Activated CD4-positive, CD25-positive, alpha-beta regulatory T cell (primary cell): ENCODE measurements around the gene MYOC.
"Not testable (repeated sequence)": the region's sequence is repeated elsewhere in the genome, so short reads cannot be mapped to it uniquely, and the experiment has no call there.

ENCODE experiments used
- DNase-seq, 4 experiments: peaks; one replicate each; lab custom pipeline; 2025; lab: John Stamatoyannopoulos, UW

Gene MYOC

DNA sequence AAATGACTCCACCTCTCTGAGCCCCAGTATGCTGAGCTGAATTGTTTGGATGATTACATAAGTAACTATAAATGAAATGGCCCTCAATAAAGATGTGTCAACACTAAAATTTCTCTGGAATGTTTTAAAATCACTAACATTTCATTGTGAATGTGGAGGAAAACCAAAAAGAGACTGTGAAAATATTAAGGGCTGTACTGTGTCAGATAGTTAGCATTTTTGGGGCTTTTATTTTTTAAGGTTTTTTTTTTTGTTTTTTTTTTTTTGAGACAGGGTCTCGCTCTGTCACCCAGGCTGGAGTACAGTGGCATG is 6.3 kb downstream of the MYOC start:
- no peak for DNase-seq

DNA sequence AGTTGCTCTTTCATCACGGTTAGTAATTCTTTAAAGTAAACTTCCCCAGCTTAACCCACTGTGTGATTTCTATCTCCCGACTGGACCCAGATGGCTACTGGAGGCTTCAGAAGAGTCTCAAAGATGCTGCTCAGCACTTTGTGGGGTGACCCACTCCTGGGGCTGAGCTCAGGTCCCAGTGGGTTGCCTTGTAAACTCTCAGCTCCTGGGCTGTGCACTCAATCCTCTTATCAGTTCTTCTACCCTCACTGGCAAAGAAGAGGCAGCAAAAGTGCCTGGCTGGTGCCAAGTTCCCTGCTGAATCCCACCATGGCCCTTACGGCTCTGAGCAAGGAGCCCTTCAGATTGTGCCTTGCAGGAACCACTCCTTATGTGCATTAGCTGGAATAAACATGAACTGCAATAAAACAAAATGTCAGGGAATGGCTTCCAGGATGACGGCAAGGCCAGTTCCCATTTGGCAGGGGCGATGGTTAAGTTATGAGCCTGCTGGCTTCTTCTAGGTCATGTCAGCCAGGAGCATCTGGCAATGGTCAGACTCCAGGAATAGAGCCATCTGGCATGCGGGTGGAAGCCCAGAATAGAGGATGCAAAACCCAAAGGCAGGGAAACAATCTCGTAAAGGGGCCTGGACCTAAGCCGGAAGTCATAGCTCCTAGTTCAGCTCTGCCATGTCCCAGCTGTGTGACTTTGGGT is 6.8 kb downstream of the MYOC start:
- no peak for DNase-seq

GRCh38 chr1:171644805-171645483 is 7.5 kb downstream of the MYOC start:
- peak; percentile 19 to 28 (median 25) for DNase-seq

DNA sequence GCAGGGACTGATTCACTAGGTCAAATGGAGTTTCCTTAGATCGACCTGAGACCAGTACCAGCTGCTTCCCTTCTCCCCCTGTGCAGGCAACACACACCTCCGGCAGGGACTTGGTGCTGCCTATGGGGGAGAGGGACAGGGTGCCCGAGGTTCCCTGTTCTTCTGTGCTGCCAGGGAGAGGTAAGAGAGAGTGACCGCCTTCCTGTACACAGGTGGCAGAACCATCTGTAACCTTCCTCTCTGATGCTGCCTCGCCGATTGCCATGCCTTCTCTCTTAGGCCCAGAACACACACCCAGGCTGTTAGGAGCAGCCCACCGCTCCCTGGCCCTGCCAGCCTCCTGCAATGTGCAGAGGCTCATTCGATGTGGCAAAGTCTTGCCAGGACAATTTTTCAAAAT is 9.3 kb downstream of the MYOC start:
- no peak for DNase-seq

DNA sequence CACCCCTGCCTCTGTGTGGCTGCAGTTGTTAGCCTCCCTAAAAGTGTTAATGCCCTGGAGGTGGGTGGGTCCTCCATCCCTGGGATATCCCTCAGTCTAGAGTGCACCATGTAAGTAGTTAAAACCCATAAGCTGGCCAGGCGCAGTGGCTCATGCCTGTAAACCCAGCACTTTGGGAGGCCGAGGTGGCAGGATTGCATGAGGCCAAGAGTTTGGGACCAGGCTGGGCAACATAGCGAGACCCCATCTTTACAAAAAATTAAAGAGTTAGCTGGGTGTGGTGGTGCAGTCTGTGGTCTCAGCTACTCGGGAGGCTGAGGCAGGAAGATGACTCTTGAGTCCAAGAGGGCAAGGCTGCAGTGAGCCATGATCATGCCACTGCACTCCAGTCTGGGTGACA is 10.3 kb downstream of the MYOC start:
- no peak for DNase-seq

GRCh38 chr1:171641076-171641864 is 11.2 kb downstream of the MYOC start:
- DNase-seq = no peak

GRCh38 chr1:171640225-171640624 is 12.3 kb downstream of the MYOC start:
- no peak for DNase-seq

DNA sequence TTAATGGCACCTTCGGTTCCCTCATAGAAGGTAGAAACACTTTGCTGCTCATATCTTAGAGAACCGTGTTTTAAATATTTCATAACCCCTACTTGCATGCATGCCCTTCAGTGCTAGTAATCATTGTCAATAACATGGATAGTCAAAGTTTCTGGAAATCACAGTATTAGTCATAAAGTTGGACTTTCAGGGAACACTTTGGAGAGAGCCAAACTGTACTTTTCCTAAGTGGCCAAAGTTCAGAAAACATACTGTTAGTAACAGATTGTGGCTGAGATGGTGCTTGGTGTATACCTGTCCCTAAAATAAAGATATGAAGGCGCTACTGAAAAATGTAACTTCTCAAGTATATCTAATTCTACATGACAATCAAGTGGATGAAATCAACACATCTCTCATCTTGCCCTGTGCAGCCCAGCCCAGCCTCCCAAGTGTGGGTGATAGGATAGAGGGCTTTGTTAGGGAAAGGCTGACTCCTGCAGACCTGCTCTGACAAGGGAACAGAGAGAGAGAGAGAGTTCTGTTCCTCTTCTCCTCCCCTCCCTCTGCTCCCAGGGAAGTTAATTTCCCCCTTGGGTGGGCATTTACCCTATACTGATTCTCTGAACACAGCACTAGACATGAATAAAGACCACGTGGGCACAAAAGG is 14.4 kb downstream of the MYOC start:
- DNase-seq = no peak

GRCh38 chr1:171636141-171636540 is 16.3 kb downstream of the MYOC start:
- no peak for DNase-seq

DNA sequence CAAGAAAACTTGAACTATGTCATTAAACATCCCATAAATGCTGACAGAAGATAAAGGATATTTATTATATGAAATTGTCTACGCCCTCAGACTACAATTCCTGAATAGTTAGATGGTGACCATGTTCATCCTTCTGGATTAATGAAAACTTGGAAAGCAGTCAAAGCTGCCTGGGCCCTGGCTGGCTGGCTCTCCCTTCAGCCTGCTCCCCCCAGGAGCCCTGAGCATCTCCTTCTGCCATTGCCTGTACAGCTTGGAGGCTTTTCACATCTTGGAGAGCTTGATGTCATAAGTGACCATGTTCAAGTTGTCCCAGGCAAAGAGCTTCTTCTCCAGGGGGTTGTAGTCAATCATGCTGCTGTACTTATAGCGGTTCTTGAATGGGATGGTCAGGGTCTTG is 16.8 kb downstream of the MYOC start:
- DNase-seq = no peak

- no peak for DNase-seq
Measured at GRCh38 chr1:171628225-171628624, 24.3 kb downstream of the MYOC start.

GRCh38 chr1:171627020-171627419 is 25.5 kb downstream of the MYOC start:
- DNase-seq = no peak

DNA sequence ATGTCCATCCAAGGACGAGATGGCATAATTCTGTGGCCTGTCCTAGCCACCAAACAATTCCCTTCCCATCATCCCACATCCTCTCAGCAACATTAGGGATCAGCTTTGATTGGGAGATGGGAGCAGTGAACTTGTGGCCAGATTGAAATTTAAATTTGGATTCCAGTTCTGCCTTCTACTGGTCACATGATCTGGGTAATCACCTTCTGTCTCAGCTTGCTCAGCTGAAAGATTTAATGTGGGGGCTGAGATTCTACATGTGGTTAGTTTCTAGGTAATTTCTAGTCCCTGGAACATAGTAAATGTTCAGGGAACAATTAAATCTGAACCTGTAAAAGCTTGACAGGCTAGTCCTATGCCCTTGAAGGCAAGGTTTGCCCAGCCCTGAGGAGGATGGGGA is 27.3 kb downstream of the MYOC start:
- no peak for DNase-seq

- no peak for DNase-seq
Measured at GRCh38 chr1:171623651-171624331, 28.7 kb downstream of the MYOC start.

GRCh38 chr1:171622152-171622462 is 30.4 kb downstream of the MYOC start, which contains the start of gene MYOCOS:
Gene MYOCOS (plus strand): TSS chr1:171622243. CDS start chr1:171623884, 1,641 bp downstream.
- no peak for DNase-seq

GRCh38 chr1:171616586-171616985 is 35.9 kb downstream of the MYOC start:
- DNase-seq = no peak

DNA sequence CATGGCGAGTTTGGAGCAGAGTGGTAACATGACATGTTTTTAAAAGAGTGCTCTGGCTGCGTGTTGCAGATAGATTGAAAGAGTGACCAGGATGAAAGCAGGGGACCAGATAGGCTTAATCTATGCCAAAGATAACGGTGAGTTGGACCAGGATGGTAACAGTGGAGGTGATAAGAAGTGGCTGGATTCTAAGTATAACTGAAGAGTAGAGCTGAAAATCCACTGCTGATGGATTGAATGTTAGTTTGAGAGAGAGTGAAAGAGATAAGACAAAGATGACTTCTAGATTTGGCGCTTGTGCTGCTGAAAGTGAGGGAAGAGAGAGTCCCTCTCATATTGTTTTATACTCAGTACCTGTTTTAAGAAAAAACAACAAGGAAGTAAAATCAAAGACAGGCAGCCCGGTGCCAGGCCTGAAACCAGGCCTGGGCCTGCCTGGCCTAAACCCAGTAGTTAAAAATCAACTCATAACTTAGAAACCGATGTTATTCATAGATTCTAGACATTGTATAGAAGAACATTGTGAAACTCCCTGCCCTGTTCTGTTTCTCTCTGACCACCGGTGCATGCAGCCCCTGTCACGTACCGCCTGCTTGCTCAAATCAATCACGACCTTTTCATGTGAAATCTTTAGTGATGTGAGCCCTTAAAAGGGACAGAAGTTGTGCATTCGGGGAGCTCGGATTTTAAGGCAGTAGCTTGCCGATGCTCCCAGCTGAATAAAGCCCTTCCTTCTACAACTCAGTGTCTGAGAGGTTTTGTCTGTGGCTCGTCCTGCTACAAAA is 37.2 kb downstream of the MYOC start:
- DNase-seq = not testable (repeated sequence)

- no peak for DNase-seq
Measured at GRCh38 chr1:171613282-171613681, 39.2 kb downstream of the MYOC start.

DNA sequence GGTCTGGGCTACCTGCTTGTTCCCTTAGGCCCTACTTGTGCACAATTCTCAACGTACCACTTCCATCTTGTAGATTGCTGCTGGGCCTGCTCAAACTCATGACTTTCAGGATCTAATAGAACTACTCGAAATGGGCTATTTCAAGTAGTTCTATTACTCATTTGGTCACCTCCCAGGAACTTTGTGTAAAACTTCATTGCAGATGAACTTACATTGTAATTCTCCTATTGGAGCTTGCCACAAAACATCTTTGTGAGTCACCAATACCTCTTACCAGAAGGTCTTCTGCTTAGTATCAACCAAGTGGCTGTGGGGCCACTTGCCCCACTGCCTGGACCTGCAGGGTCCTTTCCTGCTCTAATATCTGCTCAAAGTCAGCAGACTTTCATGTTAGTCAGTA is 41.2 kb downstream of the MYOC start:
- no peak for DNase-seq

GRCh38 chr1:171610385-171610784 is 42.1 kb downstream of the MYOC start:
- no peak for DNase-seq

DNA sequence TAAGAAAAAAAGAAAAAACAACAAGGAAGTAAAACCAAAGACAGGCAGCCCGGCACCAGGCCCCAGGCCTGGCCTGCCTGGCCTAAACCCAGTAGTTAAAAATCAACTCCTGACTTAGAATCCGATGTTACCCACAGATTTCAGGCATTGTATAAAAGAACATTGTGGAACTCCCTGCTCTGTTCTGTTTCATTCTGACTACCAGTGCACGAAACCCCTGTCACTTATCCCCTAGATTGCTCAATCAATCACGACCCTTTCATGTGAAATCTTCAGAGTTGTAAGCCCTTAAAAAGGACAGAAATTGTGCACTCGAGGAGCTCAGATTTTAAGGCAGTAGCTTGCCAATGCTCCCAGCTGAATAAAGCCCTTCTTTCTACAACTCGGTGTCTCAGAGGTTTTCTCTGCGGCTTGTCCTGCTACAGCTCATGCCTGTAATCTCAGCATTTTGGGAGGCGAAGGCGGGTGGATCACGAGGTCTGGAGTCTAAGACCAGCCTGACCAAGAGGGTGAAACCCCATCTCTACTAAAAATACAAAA is 46.0 kb downstream of the MYOC start:
- no peak for DNase-seq
